H1 (cell line): ENCODE data around the gene POC1B. TPM values are rescaled to one million over a fixed set of nuclear protein-coding genes. Genes with fewer than 3 reads are reported as not detected.

ENCODE experiments used
- CTCF ChIA-PET: fragments of 300-600 bp; sonication (Branson Sonifier 250); formaldehyde crosslinking; loops from one replicate; lab custom pipeline; 2021; ENCODE audit not compliant: partially characterized antibody; lab: Charles Lee
- POLR2A ChIA-PET: fragments of 300-600 bp; sonication (Branson Sonifier 250); formaldehyde crosslinking; loops from one replicate; lab custom pipeline; 2021; ENCODE audit warnings: inconsistent platforms; ENCODE audit not compliant: partially characterized antibody; lab: Charles Lee
- DNase-seq, 2 experiments: peaks; one replicate each; pipeline versions ENCODE4 v3.0.0 to v3.0.0-alpha.2; 2010 to 2022; ENCODE audit warnings: low spot score in 2 of 2, low read depth in 1 of 2, mixed read lengths in 1 of 2
- FAIRE-seq: peaks from 2 replicates; lab custom pipeline; 2011; peaks lifted over from hg19 to GRCh38; lab: Jason Lieb, UNC
- H2AFZ ChIP-seq: 2 replicates; pipeline ENCODE4 v1.8.1; 2012; ENCODE audit warnings: low read length, inconsistent platforms
- H2AK5ac ChIP-seq: 2 replicates; pipeline ENCODE4 v1.6.1; 2013; ENCODE audit warnings: low read depth, low read length
- H2BK120ac ChIP-seq: replicated peaks from 2 replicates; pipeline ENCODE3; 2013; ENCODE audit warnings: low read depth, low read length, inconsistent platforms
- H2BK12ac ChIP-seq: 2 replicates; pipeline ENCODE4 v1.6.1; 2013; ENCODE audit warnings: low read depth, low read length
- H2BK15ac ChIP-seq: 2 replicates; pipeline ENCODE4 v1.6.1; 2013; ENCODE audit warnings: low read length
- H2BK20ac ChIP-seq: 2 replicates; pipeline ENCODE4 v1.6.1; 2013; ENCODE audit warnings: low read length
- H2BK5ac ChIP-seq: 2 replicates; pipeline ENCODE4 v1.6.1; 2013; ENCODE audit warnings: low read depth, low read length
- H3K14ac ChIP-seq: 2 replicates; pipeline ENCODE4 v1.6.1; 2013; ENCODE audit warnings: inconsistent platforms; ENCODE audit not compliant: insufficient read length
- H3K18ac ChIP-seq: 2 replicates; pipeline ENCODE4 v1.6.1; 2013; ENCODE audit warnings: low read length; ENCODE audit errors: extremely low read depth
- H3K23ac ChIP-seq: 2 replicates; pipeline ENCODE4 v1.6.1; 2013; ENCODE audit warnings: inconsistent platforms; ENCODE audit not compliant: insufficient read length
- H3K23me2 ChIP-seq: 2 replicates; pipeline ENCODE4 v1.6.1; 2013; ENCODE audit warnings: low read depth, low read length
- H3K27ac ChIP-seq: 2 replicates; pipeline ENCODE4 v1.6.1; 2011; ENCODE audit warnings: low read depth, low read length, inconsistent platforms
- H3K27me3 ChIP-seq, 4 experiments: replicated peaks in 1 of 4; 1 replicate in 1 of 4; 2 replicates in 3 of 4; pipeline versions ENCODE4 v1.6.1 to v1.8.1; 2011 to 2013; ENCODE audit warnings: low read length in 3 of 4, mild to moderate bottlenecking in 3 of 4, inconsistent platforms in 2 of 4, mixed read lengths in 2 of 4, moderate library complexity in 1 of 4; ENCODE audit not compliant: control insufficient read depth in 3 of 4, insufficient read depth in 3 of 4; ENCODE audit errors: extremely low read depth in 1 of 4
- H3K36me3 ChIP-seq, 4 experiments: 2 replicates each; pipeline versions ENCODE4 v1.6.1 to v1.8.1; 2011 to 2013; ENCODE audit warnings: mild to moderate bottlenecking in 4 of 4, low read length in 3 of 4, moderate library complexity in 2 of 4, control low read depth in 1 of 4, inconsistent platforms in 1 of 4; ENCODE audit not compliant: insufficient read depth in 4 of 4, control insufficient read depth in 2 of 4
- H3K4ac ChIP-seq: replicated peaks from 2 replicates; pipeline ENCODE3; 2013; ENCODE audit warnings: low read length, low read depth, mixed read lengths, inconsistent platforms; ENCODE audit not compliant: insufficient read length
- H3K4me1 ChIP-seq, 4 experiments: replicated peaks in 1 of 4; 1 replicate in 1 of 4; 2 replicates in 3 of 4; pipeline versions ENCODE4 v1.6.1 to v1.8.1; 2011 to 2013; ENCODE audit warnings: low read length in 3 of 4, inconsistent platforms in 2 of 4, mixed read lengths in 1 of 4; ENCODE audit not compliant: insufficient read depth in 4 of 4, control insufficient read depth in 3 of 4
- H3K4me2 ChIP-seq, 2 experiments: 2 replicates each; pipeline versions ENCODE4 v1.6.1 to v1.8.1; 2011 to 2013; ENCODE audit warnings: low read depth in 2 of 2, low read length in 2 of 2, control low read depth in 1 of 2, inconsistent platforms in 1 of 2, mild to moderate bottlenecking in 1 of 2; ENCODE audit not compliant: insufficient read depth in 1 of 2
- H3K4me3 ChIP-seq, 4 experiments: fragments of 200-600, 300-600 bp in 1 of 4; sonication (generic), shearing (Covaris generic), sonication (Bioruptor Twin) in 1 of 4; 2 replicates each; pipeline versions ENCODE4 v1.5.1 to v1.8.1; 2011 to 2016; ENCODE audit warnings: low read length in 4 of 4, low read depth in 3 of 4, control low read depth in 2 of 4, inconsistent platforms in 2 of 4, mild to moderate bottlenecking in 2 of 4, mixed read lengths in 1 of 4, moderate library complexity in 1 of 4; ENCODE audit not compliant: insufficient read depth in 2 of 4; ENCODE audit errors: extremely low read depth in 1 of 4
- H3K56ac ChIP-seq: replicated peaks from 2 replicates; pipeline ENCODE3; 2013; ENCODE audit warnings: low read depth, mild to moderate bottlenecking, mixed read lengths, low read length, inconsistent platforms; ENCODE audit not compliant: insufficient read length
- H3K79me1 ChIP-seq: 2 replicates; pipeline ENCODE4 v1.6.1; 2013; ENCODE audit warnings: low read depth, low read length, control low read depth
- H3K79me2 ChIP-seq, 2 experiments: 2 replicates each; pipeline versions ENCODE4 v1.6.1 to v1.8.1; 2012 to 2013; ENCODE audit warnings: low read length in 2 of 2, mild to moderate bottlenecking in 2 of 2, inconsistent platforms in 1 of 2; ENCODE audit not compliant: insufficient read depth in 2 of 2, control insufficient read depth in 1 of 2
- H3K9ac ChIP-seq, 4 experiments: replicated peaks in 1 of 4; 1 replicate in 1 of 4; 2 replicates in 3 of 4; pipeline versions ENCODE4 v1.6.1 to v1.8.1; 2011 to 2013; ENCODE audit warnings: low read depth in 3 of 4, low read length in 3 of 4, control low read depth in 2 of 4, mild to moderate bottlenecking in 2 of 4, moderate library complexity in 2 of 4, inconsistent platforms in 1 of 4; ENCODE audit errors: extremely low read depth in 1 of 4
- H3K9me3 ChIP-seq, 2 experiments: 2 replicates each; pipeline versions ENCODE4 v1.6.1 to v1.8.1; 2012 to 2013; ENCODE audit warnings: mild to moderate bottlenecking in 2 of 2, moderate library complexity in 2 of 2, control low read depth in 1 of 2, inconsistent platforms in 1 of 2, low read depth in 1 of 2, low read length in 1 of 2, mixed read lengths in 1 of 2; ENCODE audit not compliant: insufficient read depth in 2 of 2
- H4K20me1 ChIP-seq, 2 experiments: replicated peaks in 1 of 2; 2 replicates each; pipeline versions ENCODE3 to v1.8.1; 2011 to 2013; ENCODE audit warnings: inconsistent platforms in 2 of 2, low read length in 2 of 2, mild to moderate bottlenecking in 1 of 2; ENCODE audit not compliant: insufficient read depth in 2 of 2, control insufficient read depth in 1 of 2
- H4K5ac ChIP-seq: 2 replicates; pipeline ENCODE4 v1.6.1; 2013; ENCODE audit warnings: low read length, low read depth, mixed read lengths, inconsistent platforms; ENCODE audit not compliant: insufficient read length
- H4K8ac ChIP-seq: 2 replicates; pipeline ENCODE4 v1.8.0; 2013; ENCODE audit warnings: mild to moderate bottlenecking, moderate library complexity, low read length, inconsistent platforms; ENCODE audit not compliant: insufficient read depth; ENCODE audit errors: extremely low read depth
- H4K91ac ChIP-seq: replicated peaks from 2 replicates; pipeline ENCODE3; 2013; ENCODE audit warnings: low read length, mixed read lengths, inconsistent platforms; ENCODE audit not compliant: insufficient read length
- ATF3 ChIP-seq: IDR thresholded peaks from 2 replicates; pipeline ENCODE4 v1.6.1; 2011; ENCODE audit warnings: low read depth, mild to moderate bottlenecking, low read length; ENCODE audit not compliant: insufficient read depth
- BACH1 ChIP-seq: IDR thresholded peaks from 2 replicates; pipeline ENCODE4 v1.6.1; 2012; ENCODE audit warnings: low read length, improper control_type of control experiment
- HDAC2 ChIP-seq, 2 experiments: fragments of 300-600 bp in 1 of 2; sonication (generic) in 1 of 2; IDR thresholded peaks; 2 replicates each; pipeline ENCODE4 v1.6.1; 2011 to 2012; ENCODE audit warnings: low read depth in 2 of 2, low read length in 2 of 2, mild to moderate bottlenecking in 2 of 2, moderate library complexity in 2 of 2, borderline replicate concordance in 1 of 2, inconsistent platforms in 1 of 2
- HDAC6 ChIP-seq: IDR thresholded peaks from one replicate; pipeline ENCODE4 v1.7.1; 2012; ENCODE audit warnings: low read depth, mild to moderate bottlenecking, inconsistent platforms, low read length, moderate library complexity
- SIN3A ChIP-seq, 2 experiments: IDR thresholded peaks in 1 of 2; conservative IDR thresholded peaks in 1 of 2; 2 replicates each; pipeline ENCODE4 v1.6.1; 2011 to 2012; ENCODE audit warnings: low read length in 2 of 2, improper control_type of control experiment in 1 of 2, low read depth in 1 of 2, mild to moderate bottlenecking in 1 of 2
- TAF1 ChIP-seq: IDR thresholded peaks from 2 replicates; pipeline ENCODE4 v1.6.1; 2011; ENCODE audit warnings: mild to moderate bottlenecking, low read depth, low read length
- WGBS, 2 experiments: shearing (Covaris generic) in 1 of 2; methylation state at CpG; one replicate each; pipeline versions ENCODE4 v1.1.6 to v1.1.7; 2013 to 2015; ENCODE audit warnings: low lambda C conversion rate in 2 of 2, mixed read lengths in 2 of 2, inconsistent platforms in 1 of 2, low coverage in 1 of 2, missing lambda C conversion rate in 1 of 2; ENCODE audit not compliant: insufficient replicate concordance in 2 of 2, insufficient coverage in 1 of 2, insufficient read length in 1 of 2; ENCODE audit errors: extremely low coverage in 1 of 2, missing lambda C conversion rate in 1 of 2; 5-methylcytosine and 5-hydroxymethylcytosine counted together
- polyA plus RNA-seq, 7 experiments: library from polyadenylated mRNA; depleted of rRNA in 3 of 7; stranded (reverse) in 5 of 7; unstranded in 2 of 7; fragments of >200 nt in 5 of 7; fragments of 200-250 nt in 2 of 7; gene quantifications; 1 replicate in 5 of 7; 2 replicates in 1 of 7; 4 replicates in 1 of 7; pipeline versions ENCODE4 v1.2.1 to v1.2.3, GENCODE V29; 2011 to 2013; ENCODE audit warnings: missing spikeins in 2 of 7, mixed read lengths in 2 of 7
- total RNA-seq: library from RNA; stranded (reverse); fragmentation: NEBNext Ultra II Directional; extraction: Animal tissue kit (Norgen Biotek cat#: 25700); gene quantifications from 2 replicates; pipeline ENCODE4 v1.2.1, GENCODE V29; 2021

The POC1B gene
- total and polyA plus RNA-seq, 2 of the 8 experiments (the other 6 are each of a cell fraction or from before 2014, with no cell fraction given) = 7.5 to 16.3 TPM

GRCh38 chr12:89571491-89572195 lies 45.8 kb upstream of the POC1B start:
- WGBS, 2 experiments = 94% methylated on average over 4 of the region's 4 CpGs; no CpG with 5 or more reads in 1 of the 2 experiments
- Histone ChIP-seq H3K27me3 (no peaks in the 10 kb centered on the region), H3K4me2 (no peak overlapping the region), H2BK5ac (no peak overlapping the region), H4K20me1 (no peaks in the 10 kb centered on the region), H3K79me1 (no peaks in the 10 kb centered on the region), H3K27ac (no peak overlapping the region), H4K5ac (no peak overlapping the region), H2AK5ac (no peak overlapping the region), H3K4ac (no peak overlapping the region), H3K18ac (no peak overlapping the region), H2BK120ac (no peak overlapping the region), H4K8ac (no peak overlapping the region), H3K36me3 (no peaks in the 10 kb centered on the region)
- DNase-seq = no peak
- CTCF ChIA-PET = interaction anchor here (0.6 to 0.8 kb wide), 3 partner anchors 15 to 1283 kb away, joined by 3 to 5 read pairs (median 3); no protein-coding TSS in a partner anchor
- POLR2A ChIA-PET = interaction anchor here (0.6 to 0.9 kb wide), 2 partner anchors 12 to 40 kb away, joined by 3 read pairs; no protein-coding TSS in a partner anchor
- TF ChIP-seq SIN3A (conservative IDR thresholded peaks at IDR 0.05 in 1 of 2, IDR thresholded peaks at IDR 0.05 in 1 of 2; ENCODE audit: low read depth in 1 of 2, low read length in 2 of 2) (no peak), TAF1 (no peak), ATF3 (no peak), HDAC6 (no peak), BACH1 (no peak), HDAC2 (IDR thresholded peaks at IDR 0.05; ENCODE audit: borderline replicate concordance in 1 of 2, low read depth in 2 of 2, low read length in 2 of 2) (no peak)
- TF ChIP-seq, all 59 proteins: peak for 0
- no peak overlapping the region for H2BK15ac ChIP-seq
- H3K23ac ChIP-seq = no peak overlapping the region
- FAIRE-seq = no peak
- H3K56ac ChIP-seq = no peak overlapping the region
- no peaks in the 10 kb centered on the region; a peak in 1 of 7 replicates for H3K4me1 ChIP-seq
- H3K4me3 ChIP-seq = no peak overlapping the region
- no peaks in the 10 kb centered on the region for H3K79me2 ChIP-seq
- no peak overlapping the region for H4K91ac ChIP-seq
- no peak overlapping the region for H3K9ac ChIP-seq
- H2AFZ ChIP-seq = no peak overlapping the region
- no peak overlapping the region for H3K14ac ChIP-seq
- no peak overlapping the region for H2BK20ac ChIP-seq
- no peak overlapping the region for H2BK12ac ChIP-seq
- no peaks in the 10 kb centered on the region for H3K9me3 ChIP-seq
- H3K23me2 ChIP-seq = no peaks in the 10 kb centered on the region; the same call in 1 of the 2 replicates
